SU-DHL-6 (cell line): ENCODE measurements around the gene PTRHD1.

Experiments used
- H2AFZ ChIP-seq: fragments of 200-600 bp; sonication (generic); 2 replicates; pipeline ENCODE4 v1.6.1; 2014; ENCODE audit warnings: low read depth, mild to moderate bottlenecking, moderate library complexity, mixed read lengths, antibody characterized with exemption, low read length; ENCODE audit not compliant: severe bottlenecking
- H3F3A ChIP-seq: fragments of 200-600 bp; shearing (Covaris generic); 2 replicates; pipeline ENCODE4 v1.6.0; 2016; ENCODE audit warnings: antibody characterized with exemption, mild to moderate bottlenecking; ENCODE audit not compliant: insufficient read depth
- H3K27ac ChIP-seq: fragments of 200-600 bp; sonication (generic); 2 replicates; pipeline ENCODE4 v1.5.1; 2016; ENCODE audit warnings: low read depth, mild to moderate bottlenecking, low read length, moderate library complexity, mixed read lengths
- H3K27me3 ChIP-seq: fragments of 200-600 bp; sonication (generic), shearing (Covaris generic); 2 replicates; pipeline ENCODE4 v1.6.0; 2014; ENCODE audit warnings: mild to moderate bottlenecking, low read length
- H3K36me3 ChIP-seq: fragments of 200-600 bp; sonication (generic); 2 replicates; pipeline ENCODE4 v1.6.1; 2014; ENCODE audit warnings: mild to moderate bottlenecking, low read length, mixed read lengths
- H3K4me2 ChIP-seq: fragments of 300-600, 200-600 bp; shearing (Covaris generic), sonication (generic); 2 replicates; pipeline ENCODE4 v1.6.0; 2014; ENCODE audit warnings: low read length, low read depth, mild to moderate bottlenecking; ENCODE audit not compliant: poor library complexity, severe bottlenecking
- H3K4me3 ChIP-seq: fragments of 200-600 bp; sonication (generic); 2 replicates; pipeline ENCODE4 v1.5.1; 2014; ENCODE audit warnings: antibody characterized with exemption, low read length, mild to moderate bottlenecking, mixed read lengths; ENCODE audit not compliant: insufficient read depth, poor library complexity, severe bottlenecking
- H3K79me2 ChIP-seq: fragments of 200-600 bp; sonication (generic); 2 replicates; pipeline ENCODE4 v1.6.1; 2014; ENCODE audit warnings: mild to moderate bottlenecking, low read length, moderate library complexity; ENCODE audit not compliant: insufficient read depth
- H3K9ac ChIP-seq: fragments of 200-600 bp; sonication (generic); 2 replicates; pipeline ENCODE4 v1.7.0; 2014; ENCODE audit warnings: mild to moderate bottlenecking, low read length
- H3K9me2 ChIP-seq: fragments of 200-600 bp; sonication (generic); replicated peaks from 2 replicates; pipeline ENCODE4 v1.6.1; 2014; ENCODE audit warnings: low read length; ENCODE audit not compliant: insufficient read depth
- H3K9me3 ChIP-seq: fragments of 200-600 bp; sonication (generic); 2 replicates; pipeline ENCODE4 v1.6.1; 2014; ENCODE audit warnings: low read length, mixed read lengths; ENCODE audit not compliant: insufficient read depth
- H4K20me1 ChIP-seq: fragments of 200-600 bp; sonication (generic); 2 replicates; pipeline ENCODE4 v1.6.1; 2014; ENCODE audit warnings: low read depth, mild to moderate bottlenecking, antibody characterized with exemption, low read length, moderate library complexity, mixed read lengths
- CTCF ChIP-seq: fragments of 200-600 bp; sonication (generic); IDR thresholded peaks from one replicate; pipeline ENCODE4 v1.5.1; 2017; ENCODE audit warnings: antibody characterized with exemption, mild to moderate bottlenecking, low read length, moderate library complexity; ENCODE audit not compliant: insufficient read depth, poor library complexity, severe bottlenecking
- EZH2phosphoT487 ChIP-seq: fragments of 200-600 bp; sonication (generic), shearing (Covaris generic); conservative IDR thresholded peaks from 2 replicates; pipeline ENCODE4 v1.6.1; 2018; ENCODE audit warnings: mild to moderate bottlenecking, antibody characterized with exemption, low read length, moderate library complexity, mixed read lengths

The PTRHD1 gene

DNA sequence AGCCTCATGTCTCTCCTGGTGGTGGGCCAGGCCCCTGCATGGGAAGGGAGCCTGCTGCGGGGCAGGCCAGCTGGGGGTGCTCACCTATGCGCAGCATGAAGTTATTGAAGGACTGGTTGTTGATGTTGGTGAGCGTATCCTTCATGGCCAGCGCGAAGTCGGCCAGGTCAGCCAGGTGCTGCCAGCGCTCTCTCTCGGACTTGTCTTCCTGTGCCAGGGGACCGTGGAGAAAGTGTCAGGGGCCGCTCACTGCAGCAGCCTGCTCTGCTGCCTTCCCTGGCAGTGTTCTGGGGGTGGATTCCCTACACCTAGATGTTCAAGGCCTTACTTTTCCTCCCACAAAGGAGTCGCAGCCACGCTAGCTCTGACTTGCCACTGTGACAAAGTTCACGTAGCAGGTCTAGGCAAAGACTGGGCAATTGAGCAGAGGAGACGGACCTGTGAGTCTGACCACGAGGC, 28.3 kb upstream of the PTRHD1 start:
- Histone ChIP-seq H3K27me3 (no peaks in the 10 kb centered on the region), H3F3A (peaks cover 19% of the 10 kb centered on the region), H3K79me2 (no peaks in the 10 kb centered on the region), H3K4me3 (no peak overlapping the region), H2AFZ (no peak overlapping the region), H3K9ac (no peak overlapping the region), H4K20me1 (no peaks in the 10 kb centered on the region; the same call in 1 of the 2 replicates), H3K4me2 (no peak overlapping the region), H3K9me2 (no peaks in the 10 kb centered on the region), H3K36me3 (peaks cover 16% of the 10 kb centered on the region; the same call in 1 of the 2 replicates), H3K27ac (no peak overlapping the region), H3K9me3 (no peaks in the 10 kb centered on the region)
- TF ChIP-seq EZH2phosphoT487: no peak
- TF ChIP-seq CTCF: no peak

DNA sequence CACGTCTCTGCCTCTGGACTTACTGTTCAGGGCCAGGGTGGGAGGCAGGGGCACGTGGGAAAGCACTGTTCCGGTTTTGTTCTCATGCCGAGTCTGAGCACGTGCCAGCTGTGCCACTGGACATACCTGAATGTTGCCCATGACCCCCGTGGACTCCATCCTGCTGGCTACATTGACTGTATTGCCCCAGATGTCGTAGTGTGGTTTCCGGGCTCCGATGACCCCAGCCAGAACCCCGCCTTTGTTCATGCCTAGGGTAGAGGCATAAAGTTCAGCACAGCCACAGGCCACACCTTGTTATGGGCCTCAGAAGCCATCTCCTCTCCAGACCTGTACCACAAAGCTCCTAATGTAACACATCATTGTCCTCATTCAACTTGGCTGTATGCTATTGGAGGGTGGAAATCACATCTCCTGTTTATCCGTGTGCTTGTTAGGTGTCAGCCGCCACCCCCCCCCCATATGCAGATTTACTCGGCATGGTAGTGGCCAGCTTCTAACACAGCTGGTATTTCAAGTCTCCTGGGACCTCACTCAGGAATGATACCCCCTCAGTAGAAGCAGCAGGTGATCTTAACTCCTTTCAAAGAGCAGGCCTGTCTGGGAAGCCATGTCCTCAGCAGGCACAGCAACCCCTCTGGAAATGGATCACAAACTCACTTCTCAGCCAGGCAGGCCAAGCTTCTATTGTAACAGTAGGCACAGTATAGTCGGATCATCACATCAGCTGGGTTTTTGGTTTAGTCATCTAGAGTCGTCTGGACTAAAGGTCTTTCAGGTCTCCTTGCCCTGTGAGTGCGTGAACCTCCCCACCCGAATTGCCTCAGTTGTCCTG, 27.6 kb upstream of the PTRHD1 start:
- TF ChIP-seq EZH2phosphoT487: no peak
- TF ChIP-seq CTCF: no peak
- Histone ChIP-seq H3K9me3 (no peaks in the 10 kb centered on the region), H3K36me3 (peaks cover 19% of the 10 kb centered on the region; the same call in 1 of the 2 replicates), H3K4me3 (no peak overlapping the region), H3K9me2 (no peaks in the 10 kb centered on the region), H3K9ac (no peak overlapping the region), H3K4me2 (no peak overlapping the region), H3K27me3 (no peaks in the 10 kb centered on the region), H2AFZ (no peak overlapping the region), H3K79me2 (no peaks in the 10 kb centered on the region), H3F3A (peaks cover 17% of the 10 kb centered on the region), H4K20me1 (no peaks in the 10 kb centered on the region; the same call in 1 of the 2 replicates), H3K27ac (no peak overlapping the region)

DNA sequence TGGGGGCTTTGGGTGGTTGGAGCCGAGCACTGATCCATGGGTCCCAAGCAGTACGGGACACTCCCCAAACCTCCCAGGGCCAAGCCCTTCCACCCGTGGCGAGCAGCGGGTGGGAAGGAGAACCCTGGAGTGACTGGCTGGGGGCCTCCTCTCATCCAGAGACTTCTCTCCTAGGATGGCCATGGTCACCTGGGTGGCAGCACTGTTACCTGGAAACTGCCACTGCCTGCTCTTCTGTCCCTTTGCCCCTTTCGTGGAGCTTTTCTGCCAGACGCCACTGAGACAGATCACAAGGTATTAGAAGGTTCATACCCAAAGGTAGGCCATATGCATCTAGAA, 27.0 kb upstream of the PTRHD1 start:
- Histone ChIP-seq H2AFZ (no peak overlapping the region), H3K36me3 (peaks cover 19% of the 10 kb centered on the region; the same call in 1 of the 2 replicates), H3K79me2 (no peaks in the 10 kb centered on the region), H3K4me3 (no peak overlapping the region), H3F3A (peaks cover 17% of the 10 kb centered on the region), H3K9ac (no peak overlapping the region), H3K27me3 (no peaks in the 10 kb centered on the region), H4K20me1 (no peaks in the 10 kb centered on the region; the same call in 1 of the 2 replicates), H3K9me2 (no peaks in the 10 kb centered on the region), H3K4me2 (no peak overlapping the region), H3K9me3 (no peaks in the 10 kb centered on the region), H3K27ac (no peak overlapping the region)
- no peak for TF ChIP-seq CTCF
- TF ChIP-seq EZH2phosphoT487: no peak
